Mammary epithelial cell (primary cell): ENCODE results near the gene SMIM38.

ENCODE experiments used
- CTCF ChIP-seq, 2 donors: IDR thresholded peaks in 1 of 2; conservative IDR thresholded peaks in 1 of 2; 2 replicates each; pipeline ENCODE4 v1.5.1; 2011 to 2012; ENCODE audit warnings: inconsistent platforms in 2 of 2, low read length in 2 of 2, mild to moderate bottlenecking in 2 of 2, control low read depth in 1 of 2, low read depth in 1 of 2; ENCODE audit not compliant: insufficient read depth in 1 of 2; ENCODE audit errors: extremely low read depth in 1 of 2
- EZH2 ChIP-seq: IDR thresholded peaks from 2 replicates; pipeline ENCODE4 v1.6.1; 2012; ENCODE audit warnings: low read length, inconsistent platforms, borderline replicate concordance

GRCh38 chr11:69113226-69113625 lies 42.5 kb upstream of the SMIM38 start:
- TF ChIP-seq CTCF (conservative IDR thresholded peaks at IDR 0.05 in 1 of 2, IDR thresholded peaks at IDR 0.05 in 1 of 2; ENCODE audit: extremely low read depth in 1 of 2, insufficient read depth in 1 of 2, low read depth in 1 of 2, low read length in 2 of 2) (no peak), EZH2 (no peak)
